IMR-90 (cell line): ENCODE measurements around the gene RNF186. TPM values are rescaled to one million over a fixed set of nuclear protein-coding genes. Genes with fewer than 3 reads are reported as not detected.

Experiments
- ATAC-seq: fragments of 200-7000 bp; cut with Tn5 transposase; 2 replicates; pipeline ENCODE4 v1.9.1; 2020; ENCODE audit warnings: low read depth, mild to moderate bottlenecking, moderate library complexity
- BruUV-seq: library from RNA; stranded (reverse); fragments of 400-500 nt; replicated peaks from 2 replicates; lab custom pipeline; 2021; lab: Mats Ljungman, UMichigan
- CTCF ChIA-PET: fragments of 300-600 bp; formaldehyde crosslinking; extraction: SDS; loops from one replicate; lab custom pipeline; 2021; ENCODE audit warnings: antibody characterized with exemption; lab: Yijun Ruan, JAX
- POLR2A ChIA-PET: fragments of 300-600 bp; sonication (Branson Sonifier 250); formaldehyde crosslinking; loops from one replicate; lab custom pipeline; 2022; ENCODE audit warnings: antibody characterized with exemption; ENCODE audit not compliant: unreplicated experiment; lab: Charles Lee
- DNase-seq: peaks from one replicate; pipeline ENCODE4 v3.0.0; 2013
- H2AFZ ChIP-seq: replicated peaks from 2 replicates; pipeline ENCODE3; 2013; ENCODE audit warnings: low read length, mild to moderate bottlenecking; ENCODE audit not compliant: poor library complexity
- H2AK5ac ChIP-seq: 2 replicates; pipeline ENCODE4 v1.6.1; 2013; ENCODE audit warnings: low read depth, low read length, inconsistent platforms
- H2AK9ac ChIP-seq: replicated peaks from 2 replicates; pipeline ENCODE3; 2013; ENCODE audit warnings: mild to moderate bottlenecking, low read depth, low read length, moderate library complexity; ENCODE audit not compliant: poor library complexity
- H2BK120ac ChIP-seq: 2 replicates; pipeline ENCODE4 v1.6.1; 2013; ENCODE audit warnings: low read depth, low read length, inconsistent platforms
- H2BK15ac ChIP-seq: 3 replicates; pipeline ENCODE4 v1.6.1; 2013; ENCODE audit warnings: low read depth, low read length, inconsistent platforms
- H2BK20ac ChIP-seq: 2 replicates; pipeline ENCODE4 v1.6.1; 2013; ENCODE audit warnings: low read depth, mild to moderate bottlenecking, inconsistent platforms, low read length, moderate library complexity
- H2BK5ac ChIP-seq: 2 replicates; pipeline ENCODE4 v1.6.1; 2013; ENCODE audit warnings: mild to moderate bottlenecking, low read depth, low read length, inconsistent platforms; ENCODE audit not compliant: poor library complexity, severe bottlenecking
- H3K14ac ChIP-seq: replicated peaks from 2 replicates; pipeline ENCODE4 v1.6.1; 2013; ENCODE audit warnings: low read depth, low read length, inconsistent platforms
- H3K18ac ChIP-seq: 2 replicates; pipeline ENCODE4 v1.6.1; 2013; ENCODE audit warnings: low read depth, low read length, control low read depth
- H3K23ac ChIP-seq: 2 replicates; pipeline ENCODE4 v1.6.1; 2013; ENCODE audit warnings: low read depth, low read length, inconsistent platforms
- H3K27ac ChIP-seq: 2 replicates; pipeline ENCODE4 v1.5.1; 2013; ENCODE audit warnings: mild to moderate bottlenecking, control low read depth, low read length; ENCODE audit not compliant: insufficient read depth
- H3K27me3 ChIP-seq: 2 replicates; pipeline ENCODE4 v1.6.1; 2013; ENCODE audit warnings: low read length; ENCODE audit not compliant: control insufficient read depth, insufficient read depth
- H3K36me3 ChIP-seq: 2 replicates; pipeline ENCODE4 v1.6.1; 2013; ENCODE audit warnings: low read length, mixed read lengths; ENCODE audit not compliant: control insufficient read depth, insufficient read depth
- H3K4ac ChIP-seq: 2 replicates; pipeline ENCODE4 v1.6.1; 2013; ENCODE audit warnings: low read depth, low read length, inconsistent platforms
- H3K4me1 ChIP-seq: 2 replicates; pipeline ENCODE4 v1.6.1; 2013; ENCODE audit warnings: low read length, mixed read lengths; ENCODE audit not compliant: control insufficient read depth, insufficient read depth
- H3K4me2 ChIP-seq: 2 replicates; pipeline ENCODE4 v1.6.1; 2013; ENCODE audit warnings: low read depth, mild to moderate bottlenecking, control low read depth, low read length, moderate library complexity
- H3K4me3 ChIP-seq: 2 replicates; pipeline ENCODE4 v1.5.1; 2013; ENCODE audit warnings: low read depth, mild to moderate bottlenecking, control low read depth, low read length, moderate library complexity; ENCODE audit not compliant: insufficient read depth
- H3K56ac ChIP-seq: 2 replicates; pipeline ENCODE4 v1.6.1; 2013; ENCODE audit warnings: low read length, inconsistent platforms; ENCODE audit not compliant: insufficient read depth; ENCODE audit errors: extremely low read depth
- H3K79me1 ChIP-seq, 2 experiments: 2 replicates each; pipeline ENCODE4 v1.6.1; 2013; ENCODE audit warnings: low read length in 2 of 2, inconsistent platforms in 1 of 2, low read depth in 1 of 2
- H3K9ac ChIP-seq: 2 replicates; pipeline ENCODE4 v1.6.1; 2013; ENCODE audit warnings: low read depth, low read length, control low read depth
- H3K9me1 ChIP-seq: 2 replicates; pipeline ENCODE4 v1.6.1; 2013; ENCODE audit warnings: low read length, inconsistent platforms; ENCODE audit not compliant: insufficient read depth
- H3K9me3 ChIP-seq: 2 replicates; pipeline ENCODE4 v1.6.1; 2013; ENCODE audit warnings: low read length; ENCODE audit not compliant: control insufficient read depth, insufficient read depth
- H4K20me1 ChIP-seq: 2 replicates; pipeline ENCODE4 v1.6.1; 2013; ENCODE audit warnings: low read length, inconsistent platforms; ENCODE audit not compliant: insufficient read depth
- H4K5ac ChIP-seq: 2 replicates; pipeline ENCODE4 v1.6.1; 2013; ENCODE audit warnings: mild to moderate bottlenecking, low read depth, low read length, control low read depth
- H4K8ac ChIP-seq, 2 experiments: 2 replicates each; pipeline ENCODE4 v1.6.1; 2013; ENCODE audit warnings: low read depth in 2 of 2, low read length in 2 of 2, control low read depth in 1 of 2, inconsistent platforms in 1 of 2
- H4K91ac ChIP-seq: 2 replicates; pipeline ENCODE4 v1.6.1; 2013; ENCODE audit warnings: low read depth, low read length, inconsistent platforms; ENCODE audit not compliant: insufficient read depth
- BHLHE40 ChIP-seq: fragments of 150-350 bp; IDR thresholded peaks from 2 replicates; pipeline ENCODE4 v1.6.1; 2016; ENCODE audit warnings: mild to moderate bottlenecking, low read depth, low read length
- CEBPB ChIP-seq: IDR thresholded peaks from 2 replicates; pipeline ENCODE4 v1.6.1; 2012; ENCODE audit warnings: low read depth, low read length, improper control_type of control experiment
- CHD1 ChIP-seq: IDR thresholded peaks from 2 replicates; pipeline ENCODE4 v1.6.1; 2012; ENCODE audit warnings: low read depth, low read length, improper control_type of control experiment
- FOS ChIP-seq: fragments of 150-350 bp; IDR thresholded peaks from 2 replicates; pipeline ENCODE4 v1.6.1; 2016; ENCODE audit warnings: low read depth, low read length
- MAFK ChIP-seq: IDR thresholded peaks from 2 replicates; pipeline ENCODE4 v1.6.1; 2012; ENCODE audit warnings: low read depth, low read length, improper control_type of control experiment
- MAZ ChIP-seq: IDR thresholded peaks from 2 replicates; pipeline ENCODE4 v1.6.1; 2012; ENCODE audit warnings: low read depth, mild to moderate bottlenecking, low read length, improper control_type of control experiment, moderate library complexity, borderline replicate concordance
- MXI1 ChIP-seq: IDR thresholded peaks from 2 replicates; pipeline ENCODE4 v1.6.1; 2012; ENCODE audit warnings: low read depth, mild to moderate bottlenecking, low read length, moderate library complexity, borderline replicate concordance
- POLR2A ChIP-seq: IDR thresholded peaks from 2 replicates; pipeline ENCODE4 v1.6.1; 2012; ENCODE audit warnings: mild to moderate bottlenecking, low read depth, low read length
- RAD21 ChIP-seq: IDR thresholded peaks from 2 replicates; pipeline ENCODE4 v1.6.1; 2012; ENCODE audit warnings: low read length, improper control_type of control experiment
- RCOR1 ChIP-seq: IDR thresholded peaks from 2 replicates; pipeline ENCODE4 v1.6.1; 2012; ENCODE audit warnings: mild to moderate bottlenecking, low read length, improper control_type of control experiment; ENCODE audit not compliant: insufficient replicate concordance
- RFX5 ChIP-seq: IDR thresholded peaks from 2 replicates; pipeline ENCODE4 v1.8.0; 2012; ENCODE audit warnings: low read depth, mild to moderate bottlenecking, low read length, moderate library complexity
- WGBS, 2 experiments: methylation state at CpG; one replicate each; pipeline versions ENCODE4 v1.1.5 to v1.1.7; 2013; ENCODE audit warnings: missing lambda C conversion rate in 2 of 2; ENCODE audit not compliant: insufficient read length in 1 of 2; ENCODE audit errors: extremely low coverage in 2 of 2; 5-methylcytosine and 5-hydroxymethylcytosine counted together
- dilution Hi-C: fragments of 300-500 bp; cut with HindIII; formaldehyde crosslinking; loops from one replicate; pipeline ENCODE4 v1.14.3; 2018; ENCODE audit warnings: low sequenced_read_pairs; ENCODE audit not compliant: unreplicated experiment
- in situ Hi-C: fragments of 300-500 bp; cut with MboI; formaldehyde crosslinking; loops from 3 replicates; pipeline ENCODE4 v1.14.3; 2019; ENCODE audit warnings: low sequenced_read_pairs, inconsistent platforms, mixed read lengths
- intact Hi-C: fragments of 100-400 bp; cut with micrococcal nuclease; formaldehyde crosslinking; loops from 2 replicates; pipeline ENCODE4 v1.10.0; 2022
- polyA plus RNA-seq, 3 experiments: library from polyadenylated mRNA; depleted of rRNA; stranded (reverse); fragments of >200 nt; gene quantifications; 2 replicates each; pipeline ENCODE4 v1.2.3, GENCODE V29; 2012; ENCODE audit warnings: low replicate concordance in 1 of 3
- total RNA-seq: library from RNA; depleted of rRNA; stranded (reverse); fragments of >200 nt; gene quantifications from 2 replicates; pipeline ENCODE4 v1.2.3, GENCODE V29; 2012
- TF ChIP-seq, protein P1 (sequence below): fragments of 150-350 bp; IDR thresholded peaks from 2 replicates; pipeline ENCODE4 v1.6.1; 2017; ENCODE audit warnings: mild to moderate bottlenecking, antibody characterized with exemption, low read length, low read depth

Gene RNF186
- total and polyA plus RNA-seq, 2 of the 4 experiments (the other 2 are of a cell fraction) = not detected

GRCh38 chr1:19817160-19817559 is 2.1 kb upstream of the RNF186 start:
- no TSS peak for BruUV-seq
- no peak overlapping the region for H4K8ac ChIP-seq
- no peaks in the 10 kb centered on the region for H3K36me3 ChIP-seq
- H4K91ac ChIP-seq = no peak overlapping the region
- no peak overlapping the region for H2AK5ac ChIP-seq
- no peak overlapping the region for H3K14ac ChIP-seq
- in situ Hi-C loops = no loop called here
- intact Hi-C loops = no loop called here
- no peak for ATAC-seq
- 0% methylated on average over 1 of the region's 5 CpGs; no CpG with 5 or more reads in 1 of the 2 experiments for WGBS, 2 experiments
- no peaks in the 10 kb centered on the region for H3K79me1 ChIP-seq
- no peaks in the 10 kb centered on the region for H3K9me1 ChIP-seq
- H2BK20ac ChIP-seq = no peak overlapping the region
- no peaks in the 10 kb centered on the region for H4K20me1 ChIP-seq
- CTCF ChIA-PET = interaction anchor here (0.6 kb wide), 1 partner anchor 10 kb away, joined by 3 read pairs; no protein-coding TSS in a partner anchor
- H2AK9ac ChIP-seq = no peak overlapping the region
- no peak overlapping the region for H2BK120ac ChIP-seq
- H3K9ac ChIP-seq = no peak overlapping the region
- no peaks in the 10 kb centered on the region for H3K9me3 ChIP-seq
- dilution Hi-C loops = no loop called here
- no peak overlapping the region for H3K56ac ChIP-seq
- H2BK15ac ChIP-seq = no peak overlapping the region
- no peak overlapping the region for H3K4ac ChIP-seq
- H3K18ac ChIP-seq = no peak overlapping the region
- H3K27ac ChIP-seq = no peak overlapping the region
- POLR2A ChIA-PET = no interaction called here
- no peak overlapping the region for H4K5ac ChIP-seq
- peaks cover 26% of the 10 kb centered on the region for H3K27me3 ChIP-seq
- TF ChIP-seq MAZ = no peak
- TF ChIP-seq MAFK = no peak
- TF ChIP-seq CEBPB = no peak
- TF ChIP-seq, protein P1, sequence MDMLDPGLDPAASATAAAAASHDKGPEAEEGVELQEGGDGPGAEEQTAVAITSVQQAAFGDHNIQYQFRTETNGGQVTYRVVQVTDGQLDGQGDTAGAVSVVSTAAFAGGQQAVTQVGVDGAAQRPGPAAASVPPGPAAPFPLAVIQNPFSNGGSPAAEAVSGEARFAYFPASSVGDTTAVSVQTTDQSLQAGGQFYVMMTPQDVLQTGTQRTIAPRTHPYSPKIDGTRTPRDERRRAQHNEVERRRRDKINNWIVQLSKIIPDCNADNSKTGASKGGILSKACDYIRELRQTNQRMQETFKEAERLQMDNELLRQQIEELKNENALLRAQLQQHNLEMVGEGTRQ = no peak
- no peak for TF ChIP-seq FOS
- TF ChIP-seq POLR2A = no peak
- TF ChIP-seq RCOR1 = no peak
- TF ChIP-seq RFX5 = no peak
- TF ChIP-seq BHLHE40 = no peak
- no peak for TF ChIP-seq MXI1
- no peak for TF ChIP-seq CHD1
- no peak for TF ChIP-seq RAD21
- no peak overlapping the region for H3K23ac ChIP-seq
- no peak overlapping the region for H3K4me2 ChIP-seq
- H3K4me1 ChIP-seq = no peaks in the 10 kb centered on the region
- no peak overlapping the region for H2AFZ ChIP-seq
- H2BK5ac ChIP-seq = no peak overlapping the region
- DNase-seq = no peak
- no peak overlapping the region for H3K4me3 ChIP-seq
